HepG2 (cell line): ENCODE measurements around the gene SEMA6B. TPM values are rescaled to one million over a fixed set of nuclear protein-coding genes. Genes with fewer than 3 reads are reported as not detected.

Experiments used
- AGO1 ChIP-seq: fragments of 200-400 bp; formaldehyde crosslinking; IDR thresholded peaks from 2 replicates; pipeline ENCODE4 v1.6.1; 2017; ENCODE audit warnings: mild to moderate bottlenecking, low read depth, low read length, moderate library complexity; ENCODE audit not compliant: poor library complexity, severe bottlenecking
- ARID3A ChIP-seq: IDR thresholded peaks from 2 replicates; pipeline ENCODE4 v1.6.1; 2012; ENCODE audit warnings: low read depth, low read length, improper control_type of control experiment
- CHD4 ChIP-seq: fragments of 200-600 bp; sonication (generic); IDR thresholded peaks from 2 replicates; pipeline ENCODE4 v1.7.0; 2017; ENCODE audit warnings: mild to moderate bottlenecking, low read length, borderline replicate concordance
- CTCF ChIP-seq: sonication (generic); formaldehyde crosslinking; IDR thresholded peaks from 2 replicates; pipeline ENCODE4 v1.5.0; 2020; ENCODE audit warnings: mild to moderate bottlenecking, missing genetic modification reagents, moderate library complexity
- DR1 ChIP-seq: sonication (generic); formaldehyde crosslinking; IDR thresholded peaks from 2 replicates; pipeline ENCODE4 v1.8.0; 2021; ENCODE audit warnings: mild to moderate bottlenecking, missing genetic modification reagents, inconsistent platforms
- GPN1 ChIP-seq: sonication (generic); formaldehyde crosslinking; IDR thresholded peaks from 2 replicates; pipeline ENCODE4 v1.5.1; 2020; ENCODE audit warnings: missing genetic modification reagents, borderline replicate concordance
- HMG20A ChIP-seq: IDR thresholded peaks from 2 replicates; pipeline ENCODE4 v1.6.1; 2016; ENCODE audit warnings: borderline replicate concordance
- MAFG ChIP-seq: sonication (generic); formaldehyde crosslinking; IDR thresholded peaks from 2 replicates; pipeline ENCODE4 v1.5.1; 2020; ENCODE audit warnings: mild to moderate bottlenecking, missing genetic modification reagents
- NFE2 ChIP-seq: sonication (generic); formaldehyde crosslinking; IDR thresholded peaks from 2 replicates; pipeline ENCODE4 v1.4.0; 2020; ENCODE audit warnings: missing genetic modification reagents
- NR2F2 ChIP-seq: IDR thresholded peaks from 2 replicates; pipeline ENCODE4 v1.6.1; 2012; ENCODE audit warnings: low read depth, inconsistent platforms, borderline replicate concordance
- PLRG1 ChIP-seq: fragments of 450-650 bp; conservative IDR thresholded peaks from 2 replicates; pipeline ENCODE4 v1.6.1; 2016
- RNF219 ChIP-seq: sonication (generic); formaldehyde crosslinking; IDR thresholded peaks from 2 replicates; pipeline ENCODE4 v1.5.0; 2020; ENCODE audit warnings: mild to moderate bottlenecking, missing genetic modification reagents
- ZMAT5 ChIP-seq: sonication (generic); formaldehyde crosslinking; IDR thresholded peaks from 2 replicates; pipeline ENCODE4 v1.5.0; 2020; ENCODE audit warnings: mild to moderate bottlenecking, low read depth, missing genetic modification reagents, borderline replicate concordance
- ZMYM4 ChIP-seq: sonication (generic); formaldehyde crosslinking; IDR thresholded peaks from 2 replicates; pipeline ENCODE4 v1.8.1; 2023; ENCODE audit warnings: mild to moderate bottlenecking, missing genetic modification reagents
- ZNF256 ChIP-seq: sonication (generic); formaldehyde crosslinking; conservative IDR thresholded peaks from 2 replicates; pipeline ENCODE4 v1.4.0; 2020; ENCODE audit warnings: missing genetic modification reagents
- ZNF354B ChIP-seq: sonication (generic); formaldehyde crosslinking; IDR thresholded peaks from 2 replicates; pipeline ENCODE4 v1.8.0; 2022; ENCODE audit warnings: mild to moderate bottlenecking, missing genetic modification reagents
- ZNF550 ChIP-seq: sonication (generic); formaldehyde crosslinking; IDR thresholded peaks from 2 replicates; pipeline ENCODE4 v1.4.0; 2020; ENCODE audit warnings: mild to moderate bottlenecking, missing genetic modification reagents, borderline replicate concordance
- ZNF672 ChIP-seq: sonication (generic); formaldehyde crosslinking; IDR thresholded peaks from 2 replicates; pipeline ENCODE4 v1.8.1; 2022; ENCODE audit warnings: missing genetic modification reagents
- ZNF746 ChIP-seq: sonication (generic); formaldehyde crosslinking; IDR thresholded peaks from 2 replicates; pipeline ENCODE4 v1.8.0; 2022; ENCODE audit warnings: mild to moderate bottlenecking, missing genetic modification reagents
- ZNF784 ChIP-seq: sonication (generic); formaldehyde crosslinking; IDR thresholded peaks from 2 replicates; pipeline ENCODE4 v1.5.1; 2020; ENCODE audit warnings: missing genetic modification reagents, mild to moderate bottlenecking, borderline replicate concordance
- ZXDC ChIP-seq: sonication (generic); formaldehyde crosslinking; IDR thresholded peaks from 2 replicates; pipeline ENCODE4 v1.5.0; 2020; ENCODE audit warnings: mild to moderate bottlenecking, missing genetic modification reagents
- polyA plus RNA-seq, 8 experiments: library from polyadenylated mRNA; depleted of rRNA in 3 of 8; stranded (reverse) in 7 of 8; unstranded in 1 of 8; fragments of >200 nt; fragmentation: Illumina TruSeq in 4 of 8; extraction: Trizol in 4 of 8; gene quantifications; 2 replicates each; pipeline versions ENCODE4 v1.2.1 to v1.2.3, GENCODE V29; 2011 to 2016; ENCODE audit warnings: low read depth in 4 of 8, missing spikeins in 1 of 8, mixed read lengths in 1 of 8; ENCODE audit not compliant: insufficient read depth in 1 of 8
- total RNA-seq, 5 experiments: library from RNA; depleted of rRNA; stranded (reverse); fragments of >200 nt; fragmentation: Illumina TruSeq; extraction: Trizol; gene quantifications; 2 replicates each; pipeline ENCODE4 v1.2.3, GENCODE V29; 2016; ENCODE audit warnings: low read depth in 1 of 5

SEMA6B gene
- total and polyA plus RNA-seq, 2 of the 13 experiments (the other 11 are each of a cell fraction or from before 2014, with no cell fraction given), result 45.5 to 67.1 TPM

GRCh38 chr19:4531562-4532165, 27.8 kb downstream of the SEMA6B start (continued):
- no peak for TF ChIP-seq RNF219
- TF ChIP-seq PLRG1, result no peak
- no peak for TF ChIP-seq ARID3A
- no peak for TF ChIP-seq ZNF784 (CRISPR knock-in tag)
- TF ChIP-seq NR2F2, result no peak
- TF ChIP-seq ZMAT5 (CRISPR knock-in tag), result no peak
- no peak for TF ChIP-seq ZNF672
- TF ChIP-seq ZNF256 (CRISPR knock-in tag), result no peak
- TF ChIP-seq GPN1 (CRISPR knock-in tag), result no peak
- peak; percentile 54 for TF ChIP-seq HMG20A (CRISPR knock-in tag)
- TF ChIP-seq ZNF354B (CRISPR knock-in tag), result no peak
- peak; percentile 53; the same call in 1 of the 2 replicates for TF ChIP-seq ZNF746 (CRISPR knock-in tag)
- TF ChIP-seq DR1 (CRISPR knock-in tag), result 0 out of 2 replicates have a peak, but pooled peaks have one; percentile 38
- TF ChIP-seq ZXDC (CRISPR knock-in tag), result no peak
- no peak for TF ChIP-seq ZMYM4
- no peak for TF ChIP-seq ZNF550 (CRISPR knock-in tag)
- TF ChIP-seq CHD4, result no peak
- TF ChIP-seq MAFG, result no peak
- TF ChIP-seq CTCF (CRISPR knock-in tag), result peak; percentile 63
- no peak for TF ChIP-seq NFE2 (CRISPR knock-in tag)
- no peak for TF ChIP-seq AGO1
